CD14-positive monocyte (primary cell): Measurements from ENCODE around the gene CYP39A1. TPM values are rescaled to one million over a fixed set of nuclear protein-coding genes. Genes with fewer than 3 reads are reported as not detected.

Experiments used
- DNase-seq, 3 donors: peaks; one replicate each; pipeline ENCODE4 v3.0.0-alpha.2; 2011 to 2022
- H2AFZ ChIP-seq: 2 replicates; pipeline ENCODE4 v1.6.0; 2012; ENCODE audit warnings: mild to moderate bottlenecking, low read depth, low read length, inconsistent platforms; ENCODE audit not compliant: insufficient read depth, poor library complexity, severe bottlenecking
- H3K27ac ChIP-seq, 2 donors: 1 replicate in 1 of 2; 2 replicates in 1 of 2; pipeline ENCODE4 v1.5.1; 2012 to 2013; ENCODE audit warnings: low read length in 2 of 2, control low read depth in 1 of 2, inconsistent platforms in 1 of 2, low read depth in 1 of 2, mild to moderate bottlenecking in 1 of 2
- H3K27me3 ChIP-seq, 2 donors: one replicate each; pipeline versions ENCODE4 v1.6.0 to v1.6.1; 2011 to 2013; ENCODE audit warnings: low read length in 2 of 2; ENCODE audit not compliant: control insufficient read depth in 2 of 2, insufficient read depth in 2 of 2
- H3K36me3 ChIP-seq, 2 donors: replicated peaks in 1 of 2; 1 replicate in 1 of 2; 2 replicates in 1 of 2; pipeline versions ENCODE4 v1.5.1 to v1.6.1; 2012 to 2013; ENCODE audit warnings: low read length in 2 of 2, control low read depth in 1 of 2, inconsistent platforms in 1 of 2, mild to moderate bottlenecking in 1 of 2; ENCODE audit not compliant: insufficient read depth in 2 of 2, control insufficient read depth in 1 of 2
- H3K4me1 ChIP-seq, 2 donors: 1 replicate in 1 of 2; 2 replicates in 1 of 2; pipeline versions ENCODE4 v1.5.1 to v1.6.1; 2012 to 2013; ENCODE audit warnings: low read length in 2 of 2, control low read depth in 1 of 2, inconsistent platforms in 1 of 2, mild to moderate bottlenecking in 1 of 2, moderate library complexity in 1 of 2; ENCODE audit not compliant: insufficient read depth in 2 of 2, control insufficient read depth in 1 of 2
- H3K4me2 ChIP-seq: replicated peaks from 2 replicates; pipeline ENCODE3; 2012; ENCODE audit warnings: low read length, moderate library complexity, mild to moderate bottlenecking; ENCODE audit not compliant: poor library complexity, severe bottlenecking; ENCODE audit errors: extremely low read depth
- H3K4me3 ChIP-seq, 3 experiments: fragments of 200-600 bp in 1 of 3; sonication (generic) in 1 of 3; replicated peaks in 1 of 3; 1 replicate in 2 of 3; 2 replicates in 1 of 3; pipeline ENCODE4 v1.5.1; 2011 to 2013; ENCODE audit warnings: low read length in 3 of 3, mild to moderate bottlenecking in 3 of 3, control low read depth in 2 of 3, low read depth in 2 of 3, inconsistent platforms in 1 of 3, moderate library complexity in 1 of 3
- H3K79me2 ChIP-seq: 2 replicates; pipeline ENCODE4 v1.6.0; 2012; ENCODE audit warnings: mild to moderate bottlenecking, control low read depth, inconsistent platforms, low read length, moderate library complexity; ENCODE audit not compliant: insufficient read depth
- H3K9ac ChIP-seq: 2 replicates; pipeline ENCODE4 v1.6.0; 2017; ENCODE audit warnings: low read length, mild to moderate bottlenecking; ENCODE audit not compliant: insufficient read depth, poor library complexity, severe bottlenecking
- H3K9me3 ChIP-seq, 2 donors: replicated peaks in 1 of 2; 1 replicate in 1 of 2; 2 replicates in 1 of 2; pipeline versions ENCODE4 v1.5.1 to v1.6.1; 2012 to 2013; ENCODE audit warnings: low read length in 2 of 2, control low read depth in 1 of 2; ENCODE audit not compliant: control insufficient read depth in 1 of 2, insufficient read depth in 1 of 2
- H4K20me1 ChIP-seq: 2 replicates; pipeline ENCODE4 v1.6.0; 2012; ENCODE audit warnings: mild to moderate bottlenecking, low read length, control low read depth, moderate library complexity; ENCODE audit not compliant: insufficient read depth
- H3K27ac Mint-ChIP-seq, 7 donors: one replicate each; pipeline ENCODE4 v1.8.0; 2020; ENCODE audit warnings: mild to moderate bottlenecking in 7 of 7, mixed read lengths in 7 of 7, moderate library complexity in 6 of 7, inconsistent platforms in 2 of 7
- H3K27me3 Mint-ChIP-seq, 3 donors: one replicate each; pipeline ENCODE4 v1.8.0; 2021 to 2022; ENCODE audit warnings: low read depth in 3 of 3, mild to moderate bottlenecking in 3 of 3, mixed read lengths in 3 of 3, moderate library complexity in 3 of 3, inconsistent platforms in 1 of 3
- H3K36me3 Mint-ChIP-seq, 2 donors: one replicate each; pipeline ENCODE4 v1.8.0; 2020; ENCODE audit warnings: mixed read lengths in 2 of 2, inconsistent platforms in 1 of 2, mild to moderate bottlenecking in 1 of 2
- H3K4me1 Mint-ChIP-seq: one replicate; pipeline ENCODE4 v1.8.0; 2020; ENCODE audit warnings: mild to moderate bottlenecking, mixed read lengths
- H3K4me3 Mint-ChIP-seq, 2 donors: one replicate each; pipeline ENCODE4 v1.8.0; 2020; ENCODE audit warnings: mild to moderate bottlenecking in 2 of 2, mixed read lengths in 2 of 2, moderate library complexity in 1 of 2
- H3K9me3 Mint-ChIP-seq, 7 donors: one replicate each; pipeline ENCODE4 v1.8.0; 2020 to 2022; ENCODE audit warnings: mixed read lengths in 7 of 7, mild to moderate bottlenecking in 6 of 7, moderate library complexity in 6 of 7, inconsistent platforms in 2 of 7
- CTCF ChIP-seq: fragments of 200-600 bp; IDR thresholded peaks from one replicate; pipeline ENCODE4 v1.8.0; 2022; ENCODE audit warnings: antibody characterized with exemption, mild to moderate bottlenecking
- WGBS: methylation state at CpG from one replicate; pipeline ENCODE4 v1.1.5; 2013; ENCODE audit warnings: missing lambda C conversion rate; ENCODE audit not compliant: insufficient coverage; 5-methylcytosine and 5-hydroxymethylcytosine counted together
- intact Hi-C, 2 donors: fragments of 100-400 bp; cut with micrococcal nuclease; formaldehyde crosslinking; loops; one replicate each; pipeline versions ENCODE4 v1.15.0 to v1.15.1; 2023
- polyA plus RNA-seq, 3 donors: library from polyadenylated mRNA; depleted of rRNA in 1 of 3; unstranded in 2 of 3; stranded (reverse) in 1 of 3; fragments of 300-500 nt in 2 of 3; fragments of >200 nt in 1 of 3; fragmentation: Illumina TruSeq in 2 of 3; gene quantifications; 1 replicate in 2 of 3; 2 replicates in 1 of 3; pipeline ENCODE4 v1.2.3, GENCODE V29; 2012 to 2021

Gene CYP39A1
- polyA plus RNA-seq, 3 donors, result not detected

GRCh38 chr6:46605091-46605797 lies 47.4 kb downstream of the CYP39A1 start:
- Mint-ChIP-seq H3K4me3 (no peak overlapping the region), H3K9me3 (peaks cover 0 to 4% (median 0%) of the 10 kb centered on the region in 7 donors), H3K4me1 (no peaks in the 10 kb centered on the region), H3K27me3 (peaks cover 0 to 4% (median 0%) of the 10 kb centered on the region in 3 donors), H3K27ac (no peak overlapping the region), H3K36me3 (no peaks in the 10 kb centered on the region)
- no CpG with 5 or more reads among the region's 3 CpGs for WGBS
- Histone ChIP-seq H3K36me3 (no peaks in the 10 kb centered on the region), H3K27ac (no peak overlapping the region), H3K4me2 (no peak overlapping the region), H2AFZ (no peak overlapping the region), H3K27me3 (no peaks in the 10 kb centered on the region), H3K79me2 (no peaks in the 10 kb centered on the region), H4K20me1 (no peaks in the 10 kb centered on the region), H3K9ac (no peak overlapping the region), H3K4me1 (no peaks in the 10 kb centered on the region), H3K9me3 (no peaks in the 10 kb centered on the region), H3K4me3 (no peak overlapping the region)
- intact Hi-C loops, result no loop called here
- DNase-seq, result no peak
- no peak for TF ChIP-seq CTCF

- intact Hi-C loops, result no loop called here
- H3K4me3 Mint-ChIP-seq, result no peak overlapping the region
- peaks cover 0 to 6% (median 0%) of the 10 kb centered on the region in 7 donors for H3K9me3 Mint-ChIP-seq
- Histone ChIP-seq H3K4me3 (no peak overlapping the region), H3K4me2 (no peak overlapping the region), H3K4me1 (no peaks in the 10 kb centered on the region), H3K36me3 (no peaks in the 10 kb centered on the region), H3K9me3 (no peaks in the 10 kb centered on the region), H2AFZ (no peak overlapping the region), H3K9ac (no peak overlapping the region), H3K79me2 (no peaks in the 10 kb centered on the region), H4K20me1 (no peaks in the 10 kb centered on the region), H3K27me3 (no peaks in the 10 kb centered on the region), H3K27ac (no peak overlapping the region)
- H3K36me3 Mint-ChIP-seq, result no peaks in the 10 kb centered on the region
- WGBS, result no CpG with 5 or more reads among the region's 3 CpGs
- H3K27ac Mint-ChIP-seq, result no peak overlapping the region
- DNase-seq, result no peak
- no peak for TF ChIP-seq CTCF
- no peaks in the 10 kb centered on the region for H3K4me1 Mint-ChIP-seq
- peaks cover 0 to 3% (median 3%) of the 10 kb centered on the region in 3 donors for H3K27me3 Mint-ChIP-seq
Observed at GRCh38 chr6:46598215-46598614, 54.4 kb downstream of the CYP39A1 start.
